A673 (cell line): ENCODE data around the gene INPP5F. TPM values are rescaled to one million over a fixed set of nuclear protein-coding genes. Genes with fewer than 3 reads are reported as not detected.

Experiments
- BruUV-seq: library from RNA; stranded (reverse); fragments of 400-500 nt; replicated peaks from 2 replicates; lab custom pipeline; 2021; lab: Mats Ljungman, UMichigan
- CTCF ChIA-PET: fragments of 300-600 bp; sonication (Branson Sonifier 250); formaldehyde crosslinking; loops from one replicate; lab custom pipeline; 2022; ENCODE audit warnings: antibody characterized with exemption; lab: Charles Lee
- POLR2A ChIA-PET: fragments of 300-600 bp; sonication (Branson Sonifier 250); formaldehyde crosslinking; loops from one replicate; lab custom pipeline; 2022; ENCODE audit warnings: antibody characterized with exemption; ENCODE audit not compliant: low non-redundant PET; lab: Charles Lee
- DNase-seq: peaks from one replicate; pipeline ENCODE4 v3.0.0-alpha.2; 2015; ENCODE audit warnings: low spot score
- H3K27ac ChIP-seq: fragments of 200-600 bp; sonication (generic); 2 replicates; pipeline ENCODE4 v1.5.1; 2016; ENCODE audit warnings: mixed run types, low read depth, mild to moderate bottlenecking, mixed read lengths, antibody characterized with exemption, low read length; ENCODE audit not compliant: poor library complexity, severe bottlenecking
- H3K27me3 ChIP-seq: fragments of 200-600 bp; sonication (generic); replicated peaks from 2 replicates; pipeline ENCODE4 v1.6.1; 2017; ENCODE audit warnings: mixed run types, low read depth, mild to moderate bottlenecking, mixed read lengths, antibody characterized with exemption, low read length; ENCODE audit not compliant: insufficient read depth, poor library complexity
- H3K36me3 ChIP-seq: fragments of 200-600 bp; sonication (generic); 2 replicates; pipeline ENCODE4 v1.6.1; 2016; ENCODE audit warnings: mixed run types, mild to moderate bottlenecking, mixed read lengths, antibody characterized with exemption, low read length; ENCODE audit not compliant: insufficient read depth, poor library complexity, severe bottlenecking
- H3K4me1 ChIP-seq: fragments of 200-600 bp; sonication (generic); 2 replicates; pipeline ENCODE4 v1.6.1; 2017; ENCODE audit warnings: mixed run types, mild to moderate bottlenecking, mixed read lengths, antibody characterized with exemption, low read length; ENCODE audit not compliant: insufficient read depth, poor library complexity, severe bottlenecking
- H3K4me3 ChIP-seq: fragments of 200-600 bp; sonication (generic); 2 replicates; pipeline ENCODE4 v1.5.1; 2016; ENCODE audit warnings: low read depth, mixed run types, mild to moderate bottlenecking, mixed read lengths, low read length; ENCODE audit not compliant: poor library complexity, severe bottlenecking
- H3K9me3 ChIP-seq: fragments of 200-600 bp; sonication (generic); 2 replicates; pipeline ENCODE4 v1.6.1; 2016; ENCODE audit warnings: mixed run types, low read depth, mild to moderate bottlenecking, mixed read lengths, antibody characterized with exemption, low read length; ENCODE audit not compliant: poor library complexity, severe bottlenecking
- CTCF ChIP-seq: fragments of 300-800, 200-600 bp; sonication (generic); conservative IDR thresholded peaks from 2 replicates; pipeline ENCODE4 v1.5.1; 2017; ENCODE audit warnings: low read depth, mild to moderate bottlenecking, antibody characterized with exemption, low read length, moderate library complexity, mixed read lengths
- EZH2 ChIP-seq: fragments of 200-600 bp; sonication (generic); IDR thresholded peaks from 2 replicates; pipeline ENCODE4 v1.6.1; 2017; ENCODE audit warnings: borderline replicate concordance, low read depth, mild to moderate bottlenecking, mixed read lengths, antibody characterized with exemption, low read length; ENCODE audit not compliant: poor library complexity, severe bottlenecking
- intact Hi-C: fragments of 100-400 bp; cut with micrococcal nuclease; formaldehyde crosslinking; loops from one replicate; pipeline ENCODE4 v1.10.0; 2022; ENCODE audit not compliant: unreplicated experiment
- total RNA-seq: library from RNA; stranded (reverse); gene quantifications from 2 replicates; pipeline ENCODE4 v1.2.3, GENCODE V29; 2021

Gene INPP5F
- total RNA-seq, 1 experiment from 2014 or later = 22.0 TPM

- ChIA-PET CTCF (no interaction called here), POLR2A (no interaction called here)
- BruUV-seq = no TSS peak
- Histone ChIP-seq H3K27ac (no peak overlapping the region), H3K36me3 (no peaks in the 10 kb centered on the region), H3K9me3 (no peaks in the 10 kb centered on the region), H3K4me3 (no peak overlapping the region), H3K27me3 (no peaks in the 10 kb centered on the region), H3K4me1 (peaks cover 33% of the 10 kb centered on the region)
- TF ChIP-seq CTCF = no peak
- TF ChIP-seq EZH2 = no peak
- no peak for DNase-seq
- intact Hi-C loops = no loop called here
Measured at GRCh38 chr10:119758448-119759195, 32.8 kb downstream of the INPP5F start.

- H3K27me3 ChIP-seq = no peaks in the 10 kb centered on the region
- peaks cover 21% of the 10 kb centered on the region for H3K4me1 ChIP-seq
- TF ChIP-seq EZH2 (no peak), CTCF (no peak)
- CTCF ChIA-PET = no interaction called here
- no peaks in the 10 kb centered on the region for H3K9me3 ChIP-seq
- intact Hi-C loops = no loop called here
- POLR2A ChIA-PET = no interaction called here
- no TSS peak for BruUV-seq
- H3K36me3 ChIP-seq = no peaks in the 10 kb centered on the region
- H3K27ac ChIP-seq = no peak overlapping the region
- DNase-seq = no peak
- H3K4me3 ChIP-seq = no peak overlapping the region
Measured at GRCh38 chr10:119759832-119760231, 34.0 kb downstream of the INPP5F start.

- Histone ChIP-seq H3K4me3 (no peak overlapping the region), H3K36me3 (no peaks in the 10 kb centered on the region), H3K9me3 (no peaks in the 10 kb centered on the region), H3K4me1 (peaks cover 14% of the 10 kb centered on the region), H3K27me3 (no peaks in the 10 kb centered on the region), H3K27ac (no peak overlapping the region)
- ChIA-PET CTCF (no interaction called here), POLR2A (no interaction called here)
- no peak for TF ChIP-seq EZH2
- no TSS peak for BruUV-seq
- peak; percentile 60 for DNase-seq
- intact Hi-C loops = no loop called here
Measured at GRCh38 chr10:119761106-119761505, 35.3 kb downstream of the INPP5F start.

GRCh38 chr10:119762035-119762434 is 36.2 kb downstream of the INPP5F start:
- CTCF ChIA-PET = no interaction called here

More at GRCh38 chr10:119762035-119762434, 36.2 kb downstream of the INPP5F start:
- TF ChIP-seq EZH2 (no peak), CTCF (no peak)
- no TSS peak for BruUV-seq
- H3K27ac ChIP-seq = no peak overlapping the region
- POLR2A ChIA-PET = interaction anchor here (0.7 kb wide), 1 partner anchor 9 kb away, joined by 3 read pairs; no protein-coding TSS in a partner anchor
- intact Hi-C loops = no loop called here
- H3K27me3 ChIP-seq = no peaks in the 10 kb centered on the region
- no peaks in the 10 kb centered on the region for H3K9me3 ChIP-seq
- H3K36me3 ChIP-seq = no peaks in the 10 kb centered on the region
- H3K4me1 ChIP-seq = peaks cover 14% of the 10 kb centered on the region
- DNase-seq = no peak
- no peak overlapping the region for H3K4me3 ChIP-seq
